Muscle layer of colon (tissue), 2 donors: ENCODE data around the gene SSBP3.

Experiments
- H3K27ac ChIP-seq: one replicate; pipeline ENCODE4 v1.7.0; 2013; ENCODE audit warnings: low read depth, mild to moderate bottlenecking, low read length, moderate library complexity
- H3K27me3 ChIP-seq, 2 donors: one replicate each; pipeline ENCODE4 v1.7.0; 2013; ENCODE audit warnings: low read length in 2 of 2, mild to moderate bottlenecking in 2 of 2; ENCODE audit not compliant: insufficient read depth in 2 of 2, control insufficient read depth in 1 of 2
- H3K36me3 ChIP-seq: one replicate; pipeline ENCODE4 v1.7.0; 2013; ENCODE audit warnings: mild to moderate bottlenecking, low read length; ENCODE audit not compliant: insufficient read depth
- H3K4me1 ChIP-seq: one replicate; pipeline ENCODE4 v1.7.0; 2013; ENCODE audit warnings: mild to moderate bottlenecking, low read length; ENCODE audit not compliant: insufficient read depth
- H3K4me3 ChIP-seq, 2 donors: one replicate each; pipeline ENCODE4 v1.7.0; 2013; ENCODE audit warnings: low read length in 2 of 2, low read depth in 1 of 2, mild to moderate bottlenecking in 1 of 2, moderate library complexity in 1 of 2
- H3K9ac ChIP-seq: one replicate; pipeline ENCODE4 v1.7.0; 2013; ENCODE audit warnings: low read length
- H3K9me3 ChIP-seq: one replicate; pipeline ENCODE4 v1.7.0; 2013; ENCODE audit warnings: mild to moderate bottlenecking, low read length
- donor health status: abdominal sarcoma.
- donor health status: Adenocarcinoma of cecum.

The SSBP3 gene

DNA sequence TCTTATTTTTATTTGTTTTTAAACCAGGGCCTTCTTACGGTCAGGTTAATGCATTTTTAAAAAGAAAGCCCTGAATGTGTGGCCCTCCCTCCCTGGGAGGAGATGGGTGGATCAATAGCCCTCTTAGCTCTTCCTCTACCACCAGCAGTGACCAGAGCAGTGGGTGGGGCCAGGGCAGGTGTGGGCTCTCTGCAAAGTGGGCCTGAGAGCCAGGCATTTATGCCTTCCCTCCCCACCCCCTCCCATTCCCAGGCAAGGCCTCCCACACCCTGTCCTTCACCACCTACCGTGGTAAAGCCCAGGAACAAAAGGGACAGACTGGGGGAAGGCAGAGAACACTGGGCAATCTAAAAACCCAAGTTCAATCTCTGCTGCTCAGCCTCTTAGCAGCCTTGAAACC lies 63.9 kb downstream of the SSBP3 start:
- Histone ChIP-seq H3K9ac (no peak overlapping the region), H3K27ac (no peak overlapping the region)

DNA sequence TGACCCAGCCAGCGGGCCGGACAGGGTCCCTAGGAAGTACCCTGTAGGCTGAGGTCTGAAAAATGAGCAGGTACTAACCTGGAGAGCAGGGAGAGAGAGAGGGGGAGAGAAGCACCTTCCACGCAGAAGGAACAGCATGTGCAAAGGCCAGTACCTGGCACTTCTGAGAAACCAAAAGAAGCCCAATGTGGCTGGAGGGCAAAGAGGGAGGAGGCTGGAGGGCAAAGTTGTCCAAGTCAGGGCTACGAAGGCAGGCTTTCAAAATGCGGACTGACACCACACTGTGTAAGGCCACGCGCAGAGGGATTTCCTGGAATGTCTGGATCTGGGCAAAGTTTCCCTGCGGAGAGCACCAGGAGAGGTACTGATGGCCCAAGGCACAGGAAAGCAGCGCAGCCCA lies 64.4 kb downstream of the SSBP3 start:
- Histone ChIP-seq H3K9ac (no peak overlapping the region), H3K9me3 (no peaks in the 10 kb centered on the region), H3K4me1 (peaks cover 49% of the 10 kb centered on the region), H3K27ac (no peak overlapping the region), H3K36me3 (no peaks in the 10 kb centered on the region), H3K4me3 (no peak overlapping the region), H3K27me3 (no peaks in the 10 kb centered on the region)

More for the DNA sequence above, 63.9 kb downstream of the SSBP3 start:
- H3K4me1 ChIP-seq = peaks cover 48% of the 10 kb centered on the region
- H3K27me3 ChIP-seq = no peaks in the 10 kb centered on the region
- no peaks in the 10 kb centered on the region for H3K36me3 ChIP-seq
- H3K9me3 ChIP-seq = no peaks in the 10 kb centered on the region
- H3K4me3 ChIP-seq = no peak overlapping the region

DNA sequence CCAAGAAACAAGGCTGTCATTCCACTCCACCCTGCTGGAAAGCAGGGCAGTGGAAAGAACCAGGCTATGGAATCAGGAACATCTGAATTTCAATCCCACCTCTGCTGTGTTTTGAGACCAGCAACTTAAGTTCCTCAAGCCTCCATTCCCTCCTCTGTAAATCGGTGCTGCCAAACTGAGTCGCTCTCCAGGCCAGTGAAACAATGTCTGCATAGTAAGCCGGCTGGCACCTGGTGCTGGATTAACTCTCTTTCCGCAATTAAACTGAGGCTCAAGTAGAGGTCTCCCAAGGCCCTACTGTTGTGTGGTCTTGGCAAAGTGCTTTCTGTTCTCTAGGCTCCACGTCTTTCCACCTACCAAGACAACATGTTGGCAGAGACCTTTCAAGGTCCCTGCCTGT lies 65.3 kb downstream of the SSBP3 start:
- Histone ChIP-seq H3K9ac (no peak overlapping the region), H3K4me1 (peaks cover 57% of the 10 kb centered on the region), H3K27ac (no peak overlapping the region)

DNA sequence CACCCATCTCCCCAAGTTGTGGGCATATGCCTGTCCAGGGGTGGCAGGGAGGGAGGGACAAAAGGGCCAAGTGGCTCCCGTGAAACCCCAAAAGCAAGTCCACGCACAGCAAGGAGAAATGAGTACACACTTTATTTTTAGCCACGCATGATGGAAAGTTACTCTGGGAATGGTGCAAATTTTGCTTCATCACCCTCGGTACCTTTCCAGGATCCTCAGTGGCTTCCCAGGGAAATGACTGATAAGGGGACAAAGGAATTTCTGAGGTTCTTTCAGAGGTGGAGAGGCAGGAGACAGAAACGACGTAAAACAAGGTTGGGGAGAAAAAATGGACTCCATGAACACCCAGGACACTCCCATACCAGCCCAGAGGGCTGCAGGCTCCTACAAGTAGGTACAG lies 65.8 kb downstream of the SSBP3 start:
- Histone ChIP-seq H3K9ac (no peak overlapping the region), H3K4me1 (peaks cover 62% of the 10 kb centered on the region), H3K27me3 (no peaks in the 10 kb centered on the region), H3K9me3 (no peaks in the 10 kb centered on the region), H3K36me3 (no peaks in the 10 kb centered on the region), H3K27ac (no peak overlapping the region), H3K4me3 (no peak overlapping the region)

More for the DNA sequence above, 65.3 kb downstream of the SSBP3 start:
- Histone ChIP-seq H3K27me3 (no peaks in the 10 kb centered on the region), H3K36me3 (no peaks in the 10 kb centered on the region), H3K9me3 (no peaks in the 10 kb centered on the region), H3K4me3 (no peak overlapping the region)

DNA sequence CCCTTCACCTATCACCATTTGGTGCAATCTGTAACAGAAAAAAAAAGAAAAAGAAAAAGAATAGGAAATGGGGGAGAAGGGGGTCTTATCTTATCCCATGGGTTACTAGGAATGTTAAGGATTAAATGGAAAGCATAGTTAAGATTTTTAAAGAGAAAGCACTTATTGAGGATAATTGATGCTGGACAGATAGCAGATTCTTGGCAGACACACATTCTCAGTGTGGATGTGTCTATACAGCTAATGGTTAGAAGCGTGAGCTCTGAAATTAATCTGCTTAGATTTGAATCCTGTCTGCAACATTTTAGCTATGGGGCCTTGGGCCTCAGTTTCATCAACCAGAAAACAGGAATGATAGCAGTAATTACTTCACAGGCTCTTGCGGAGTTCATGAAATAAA lies 67.1 kb downstream of the SSBP3 start:
- Histone ChIP-seq H3K27me3 (no peaks in the 10 kb centered on the region), H3K27ac (no peak overlapping the region), H3K36me3 (no peaks in the 10 kb centered on the region), H3K9me3 (no peaks in the 10 kb centered on the region), H3K9ac (no peak overlapping the region), H3K4me1 (peaks cover 73% of the 10 kb centered on the region), H3K4me3 (no peak overlapping the region)

DNA sequence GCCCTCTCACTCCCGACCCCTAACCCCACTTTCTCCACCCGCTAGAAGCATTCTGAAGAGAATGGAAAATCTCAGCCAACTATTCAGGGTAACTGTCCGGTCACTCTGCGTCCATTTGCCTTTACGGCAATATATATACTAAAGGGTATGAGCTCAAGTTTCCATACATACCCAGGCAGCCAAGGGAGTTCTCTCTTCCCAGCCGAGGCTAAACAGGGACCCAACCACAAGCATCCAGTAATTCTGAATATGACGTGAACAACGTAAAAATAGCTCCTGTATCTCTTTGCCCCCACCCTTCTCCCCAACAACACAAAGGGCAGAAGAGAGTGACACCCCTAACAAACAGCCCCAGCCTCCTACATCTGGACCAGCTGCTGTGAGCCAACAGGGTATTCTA lies 67.7 kb downstream of the SSBP3 start:
- Histone ChIP-seq H3K9ac (no peak overlapping the region), H3K27me3 (no peaks in the 10 kb centered on the region), H3K27ac (no peak overlapping the region), H3K4me1 (peaks cover 73% of the 10 kb centered on the region), H3K9me3 (no peaks in the 10 kb centered on the region), H3K4me3 (no peak overlapping the region), H3K36me3 (no peaks in the 10 kb centered on the region)

DNA sequence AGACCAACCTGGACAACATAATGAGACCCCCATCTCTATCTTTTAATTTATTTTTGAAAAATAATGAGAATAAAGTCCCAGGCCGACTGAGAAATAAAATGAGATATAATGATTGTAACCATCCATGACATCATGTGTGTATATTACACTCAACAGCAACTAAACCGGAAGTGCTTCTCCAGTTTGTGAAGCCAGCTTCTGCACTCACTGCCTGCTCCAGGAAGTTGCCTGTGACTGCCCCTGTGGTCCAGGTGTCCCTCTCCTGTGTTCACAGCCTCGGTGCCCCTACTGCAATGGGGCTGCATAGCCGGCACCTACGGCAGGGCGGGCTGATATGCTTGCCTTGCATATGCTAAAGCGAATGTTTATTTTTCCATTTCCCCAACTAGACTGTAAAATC lies 68.3 kb downstream of the SSBP3 start:
- Histone ChIP-seq H3K4me1 (peaks cover 73% of the 10 kb centered on the region), H3K27ac (no peak overlapping the region), H3K27me3 (no peaks in the 10 kb centered on the region), H3K9ac (no peak overlapping the region), H3K36me3 (no peaks in the 10 kb centered on the region), H3K4me3 (no peak overlapping the region), H3K9me3 (no peaks in the 10 kb centered on the region)

DNA sequence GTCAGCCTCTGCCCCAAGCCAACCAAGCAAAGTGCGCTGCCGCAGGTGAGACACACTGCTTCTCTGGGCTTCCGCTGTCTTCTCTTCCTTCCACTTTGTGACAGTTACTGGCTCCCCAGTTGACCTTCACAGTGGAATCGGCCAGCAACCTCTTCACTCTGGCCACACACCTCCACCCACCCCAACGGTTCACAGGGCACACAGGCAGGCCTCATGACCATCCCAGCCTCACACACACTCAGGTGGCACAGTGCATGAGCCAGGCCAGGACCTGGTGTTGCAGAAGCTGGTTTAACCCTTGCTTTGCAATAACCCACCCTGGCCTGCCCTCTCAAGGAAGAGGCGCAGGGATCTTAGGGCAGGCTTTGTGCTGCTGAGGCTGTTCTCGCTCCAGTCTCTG lies 69.2 kb downstream of the SSBP3 start:
- Histone ChIP-seq H3K9ac (no peak overlapping the region), H3K27ac (no peak overlapping the region)

DNA sequence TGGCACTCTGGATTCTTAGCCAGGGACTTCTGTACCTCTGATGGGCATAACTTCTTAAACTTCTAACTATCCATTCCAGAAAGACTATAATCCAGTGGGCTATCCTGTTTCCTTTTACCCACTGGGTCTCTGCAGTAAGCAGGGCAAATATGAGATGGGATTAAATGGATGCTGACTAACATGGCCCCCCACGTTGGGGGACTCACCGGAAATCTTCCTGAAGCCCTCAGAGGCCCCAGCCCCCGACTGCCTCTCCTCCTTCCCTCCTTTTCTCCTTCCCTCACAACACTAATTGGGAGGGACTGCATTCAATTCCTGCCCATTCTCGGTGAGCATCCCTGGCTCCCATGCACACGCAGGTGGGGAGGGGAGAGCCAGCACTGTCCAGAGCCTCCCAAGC lies 70.1 kb downstream of the SSBP3 start:
- Histone ChIP-seq H3K4me3 (no peak overlapping the region), H3K27ac (peak overlapping the region; percentile 84), H3K9me3 (no peaks in the 10 kb centered on the region), H3K36me3 (no peaks in the 10 kb centered on the region), H3K27me3 (no peaks in the 10 kb centered on the region), H3K4me1 (peaks cover 81% of the 10 kb centered on the region), H3K9ac (no peak overlapping the region)

More for the DNA sequence above, 69.2 kb downstream of the SSBP3 start:
- no peaks in the 10 kb centered on the region for H3K9me3 ChIP-seq
- no peaks in the 10 kb centered on the region for H3K27me3 ChIP-seq
- no peaks in the 10 kb centered on the region for H3K36me3 ChIP-seq
- H3K4me3 ChIP-seq = no peak overlapping the region
- H3K4me1 ChIP-seq = peaks cover 74% of the 10 kb centered on the region

DNA sequence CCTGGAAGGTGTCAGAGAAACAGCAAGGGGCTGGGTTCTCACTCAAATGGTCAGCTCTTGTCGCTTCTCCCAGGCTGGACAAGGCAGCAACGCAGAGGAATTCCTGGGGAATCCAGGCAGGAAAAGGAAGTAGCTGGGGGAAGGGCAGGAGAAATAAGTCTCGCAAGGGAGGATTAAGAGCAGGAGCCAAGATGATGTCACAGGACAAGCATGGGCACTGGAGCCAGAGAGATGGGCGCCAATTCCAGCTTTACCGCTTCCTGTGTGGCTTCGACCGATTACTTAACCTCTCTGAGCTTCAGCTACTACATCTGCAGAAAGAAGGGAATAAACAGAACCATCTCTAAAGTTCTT lies 70.5 kb downstream of the SSBP3 start:
- Histone ChIP-seq H3K9ac (peak overlapping the region; percentile 30), H3K9me3 (no peaks in the 10 kb centered on the region), H3K4me3 (peak overlapping the region in 1 of 2 donors; percentile 30), H3K4me1 (peaks cover 81% of the 10 kb centered on the region), H3K27ac (peak overlapping the region; percentile 84), H3K36me3 (no peaks in the 10 kb centered on the region), H3K27me3 (no peaks in the 10 kb centered on the region)

DNA sequence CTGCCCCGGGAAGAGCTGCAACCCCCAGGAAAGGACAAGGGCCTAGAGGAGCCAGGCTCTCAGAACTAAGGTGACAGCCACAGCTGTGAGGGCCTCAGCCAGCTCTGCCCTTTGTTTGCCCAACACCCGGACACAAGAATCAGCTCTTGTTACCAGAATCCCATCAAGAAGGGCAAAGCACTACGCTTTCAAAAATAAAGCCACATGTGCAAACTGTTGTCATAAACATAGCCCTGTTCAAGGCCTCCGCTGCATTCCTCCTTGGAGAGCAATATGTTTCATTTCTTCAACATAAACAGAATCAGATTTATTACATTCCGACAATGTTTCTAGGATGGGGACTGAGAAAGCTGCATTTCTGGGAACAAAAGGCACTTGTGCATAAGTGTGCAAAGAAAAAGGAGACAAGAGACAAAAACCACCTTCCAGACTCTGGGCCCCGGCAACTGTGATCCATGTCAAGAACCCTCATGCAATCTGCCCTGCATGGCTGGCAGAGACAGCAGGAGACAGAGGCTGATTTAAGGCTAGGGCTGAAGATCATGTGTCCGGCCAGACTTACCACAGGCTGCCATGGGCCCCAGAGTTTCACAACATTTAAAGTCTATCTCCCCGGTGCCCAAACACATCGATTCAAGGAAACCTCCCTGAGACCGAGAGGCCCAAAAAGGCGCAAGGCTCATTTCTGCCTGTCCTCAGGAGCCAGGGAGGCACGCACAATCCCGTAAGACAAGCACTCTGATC lies 71.0 kb downstream of the SSBP3 start:
- peaks cover 81% of the 10 kb centered on the region for H3K4me1 ChIP-seq
- no peaks in the 10 kb centered on the region for H3K9me3 ChIP-seq
- H3K9ac ChIP-seq = peak overlapping the region; percentile 30
- peak overlapping the region in 1 of 2 donors; percentile 30 for H3K4me3 ChIP-seq
- H3K27me3 ChIP-seq = no peaks in the 10 kb centered on the region
- H3K27ac ChIP-seq = peak overlapping the region; percentile 84
- H3K36me3 ChIP-seq = no peaks in the 10 kb centered on the region
